Stimulated activated naive CD8-positive, alpha-beta T cell treated with anti-CD3 and anti-CD28 coated beads, Interleukin-15, amount 100 ng/mL, for 72 hours (primary cell): ENCODE data around the gene NKX1-1.
A peak's percentile ranks its signal among the peaks of the same experiment; 100 is the strongest.

ENCODE experiments used
- ATAC-seq: fragments of 150-1000 bp; cut with Tn5 transposase; 2 replicates; pipeline ENCODE4 v1.10.0; 2021; ENCODE audit warnings: mild to moderate bottlenecking, moderate library complexity
- DNase-seq, 2 donors: peaks; one replicate each; pipeline ENCODE4 v3.0.0; 2021 to 2022
- H3K27ac Mint-ChIP-seq, 2 donors: one replicate each; pipeline ENCODE4 v1.8.0; 2022; ENCODE audit warnings: mild to moderate bottlenecking in 2 of 2, mixed read lengths in 2 of 2, moderate library complexity in 2 of 2
- H3K27me3 Mint-ChIP-seq: one replicate; pipeline ENCODE4 v1.8.0; 2022; ENCODE audit warnings: mixed read lengths
- H3K4me1 Mint-ChIP-seq: one replicate; pipeline ENCODE4 v1.8.0; 2022; ENCODE audit warnings: mild to moderate bottlenecking, mixed read lengths
- H3K4me3 Mint-ChIP-seq, 2 donors: one replicate each; pipeline ENCODE4 v1.8.0; 2022; ENCODE audit warnings: mild to moderate bottlenecking in 2 of 2, mixed read lengths in 2 of 2, moderate library complexity in 1 of 2
- H3K9me3 Mint-ChIP-seq, 2 donors: one replicate each; pipeline ENCODE4 v1.8.0; 2022; ENCODE audit warnings: mixed read lengths in 2 of 2

Gene NKX1-1

GRCh38 chr4:1385373-1386340 is 20.6 kb downstream of the NKX1-1 start:
- DNase-seq = no peak
- Mint-ChIP-seq H3K27me3 (no peaks in the 10 kb centered on the region), H3K9me3 (peaks cover 7 to 9% of the 10 kb centered on the region in 2 donors), H3K27ac (no peak overlapping the region), H3K4me1 (no peaks in the 10 kb centered on the region), H3K4me3 (no peak overlapping the region)
- peak; percentile 34 for ATAC-seq

- Mint-ChIP-seq H3K27me3 (no peaks in the 10 kb centered on the region), H3K4me3 (no peak overlapping the region), H3K27ac (peak overlapping the region in 1 of 2 donors; percentile 50), H3K9me3 (peaks cover 7 to 9% of the 10 kb centered on the region in 2 donors), H3K4me1 (no peaks in the 10 kb centered on the region)
- ATAC-seq = peak; percentile 28
- no peak for DNase-seq
Measured at GRCh38 chr4:1384675-1385372, 21.4 kb downstream of the NKX1-1 start.

- Mint-ChIP-seq H3K4me1 (no peaks in the 10 kb centered on the region), H3K27ac (no peak overlapping the region), H3K9me3 (peaks cover 7 to 8% of the 10 kb centered on the region in 2 donors), H3K27me3 (no peaks in the 10 kb centered on the region), H3K4me3 (no peak overlapping the region)
- ATAC-seq = no peak
- no peak for DNase-seq
Measured at GRCh38 chr4:1383728-1384591, 22.3 kb downstream of the NKX1-1 start.

GRCh38 chr4:1382776-1383727 is 23.2 kb downstream of the NKX1-1 start:
- H3K27ac Mint-ChIP-seq = peak overlapping the region in 1 of 2 donors; percentile 32
- ATAC-seq (no peak), DNase-seq (no peak)
- no peaks in the 10 kb centered on the region for H3K4me1 Mint-ChIP-seq
- H3K4me3 Mint-ChIP-seq = no peak overlapping the region
- H3K9me3 Mint-ChIP-seq = no peaks in the 10 kb centered on the region
- H3K27me3 Mint-ChIP-seq = no peaks in the 10 kb centered on the region

GRCh38 chr4:1381944-1382541 is 24.2 kb downstream of the NKX1-1 start:
- no peak overlapping the region for H3K27ac Mint-ChIP-seq
- ATAC-seq (no peak), DNase-seq (no peak)
- no peaks in the 10 kb centered on the region for H3K9me3 Mint-ChIP-seq
- H3K27me3 Mint-ChIP-seq = no peaks in the 10 kb centered on the region
- H3K4me1 Mint-ChIP-seq = no peaks in the 10 kb centered on the region
- H3K4me3 Mint-ChIP-seq = no peak overlapping the region

- ATAC-seq (no peak), DNase-seq (no peak)
- Mint-ChIP-seq H3K9me3 (no peaks in the 10 kb centered on the region), H3K27me3 (no peaks in the 10 kb centered on the region), H3K4me1 (no peaks in the 10 kb centered on the region), H3K27ac (peak overlapping the region in 1 of 2 donors; percentile 27), H3K4me3 (no peak overlapping the region)
Measured at GRCh38 chr4:1381181-1381621, 25.0 kb downstream of the NKX1-1 start.

GRCh38 chr4:1380368-1381151 is 25.7 kb downstream of the NKX1-1 start:
- Mint-ChIP-seq H3K9me3 (no peaks in the 10 kb centered on the region), H3K4me1 (no peaks in the 10 kb centered on the region), H3K27ac (no peak overlapping the region), H3K27me3 (no peaks in the 10 kb centered on the region), H3K4me3 (no peak overlapping the region)
- ATAC-seq (no peak), DNase-seq (no peak)

- ATAC-seq (no peak), DNase-seq (no peak)
- Mint-ChIP-seq H3K4me1 (no peaks in the 10 kb centered on the region), H3K27ac (no peak overlapping the region), H3K9me3 (no peaks in the 10 kb centered on the region), H3K4me3 (no peak overlapping the region), H3K27me3 (no peaks in the 10 kb centered on the region)
Measured at GRCh38 chr4:1379801-1380331, 26.4 kb downstream of the NKX1-1 start.

GRCh38 chr4:1379351-1379781 is 26.9 kb downstream of the NKX1-1 start:
- no peak for ATAC-seq
- no peaks in the 10 kb centered on the region for H3K4me1 Mint-ChIP-seq

GRCh38 chr4:1378559-1379231 is 27.5 kb downstream of the NKX1-1 start:
- no peaks in the 10 kb centered on the region for H3K4me1 Mint-ChIP-seq
- ATAC-seq = no peak
- H3K4me3 Mint-ChIP-seq = no peak overlapping the region
- H3K27ac Mint-ChIP-seq = no peak overlapping the region
- no peaks in the 10 kb centered on the region for H3K9me3 Mint-ChIP-seq
- no peaks in the 10 kb centered on the region for H3K27me3 Mint-ChIP-seq
- no peak for DNase-seq

More at GRCh38 chr4:1379351-1379781, 26.9 kb downstream of the NKX1-1 start:
- DNase-seq = no peak
- Mint-ChIP-seq H3K4me3 (no peak overlapping the region), H3K9me3 (no peaks in the 10 kb centered on the region), H3K27me3 (no peaks in the 10 kb centered on the region), H3K27ac (no peak overlapping the region)

GRCh38 chr4:1377606-1378261 is 28.5 kb downstream of the NKX1-1 start:
- Mint-ChIP-seq H3K4me1 (no peaks in the 10 kb centered on the region), H3K27ac (no peak overlapping the region), H3K4me3 (no peak overlapping the region), H3K27me3 (no peaks in the 10 kb centered on the region), H3K9me3 (no peaks in the 10 kb centered on the region)
- ATAC-seq (no peak), DNase-seq (no peak)

GRCh38 chr4:1376841-1377605 is 29.2 kb downstream of the NKX1-1 start:
- no peak overlapping the region for H3K4me3 Mint-ChIP-seq
- no peaks in the 10 kb centered on the region for H3K4me1 Mint-ChIP-seq
- no peaks in the 10 kb centered on the region for H3K9me3 Mint-ChIP-seq
- no peak for DNase-seq
- no peaks in the 10 kb centered on the region for H3K27me3 Mint-ChIP-seq
- no peak for ATAC-seq
- peak overlapping the region; percentile 46 to 67 for H3K27ac Mint-ChIP-seq
